ENCODE data around the gene HES2.

The HES2 gene, protein sequence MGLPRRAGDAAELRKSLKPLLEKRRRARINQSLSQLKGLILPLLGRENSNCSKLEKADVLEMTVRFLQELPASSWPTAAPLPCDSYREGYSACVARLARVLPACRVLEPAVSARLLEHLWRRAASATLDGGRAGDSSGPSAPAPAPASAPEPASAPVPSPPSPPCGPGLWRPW

DNA sequence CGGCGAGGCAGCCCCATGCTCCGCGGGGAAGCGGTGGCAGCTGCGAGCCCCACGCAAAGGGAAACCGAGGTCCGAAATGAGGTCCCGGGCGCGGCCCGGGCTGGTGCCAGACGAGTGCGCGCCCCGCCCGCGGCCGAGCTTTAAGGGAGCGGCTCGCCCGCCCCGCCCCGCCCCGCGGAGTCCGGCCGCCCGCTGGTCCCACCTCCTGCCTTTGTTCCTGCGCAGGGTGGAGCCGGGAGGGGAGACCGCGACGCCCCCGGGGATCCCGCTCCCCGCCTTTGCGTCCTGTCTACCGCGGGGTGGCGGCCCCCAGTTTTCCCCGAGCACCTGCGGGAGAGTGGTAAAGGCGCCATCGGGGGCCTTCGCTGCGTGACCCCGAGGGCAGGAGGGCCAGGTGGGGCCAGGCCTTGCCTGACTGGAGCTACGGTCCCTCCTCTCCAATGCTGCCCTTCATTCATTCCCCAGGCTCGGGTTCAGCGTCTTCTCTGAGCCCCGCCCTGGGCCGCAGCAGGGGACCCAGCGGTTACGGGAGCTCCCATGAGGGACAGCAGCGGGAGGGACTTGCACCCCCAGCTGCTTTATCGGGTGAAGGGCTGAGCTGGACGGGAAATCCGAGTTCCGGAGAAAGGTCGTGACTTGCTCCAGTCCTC lies at the start of gene HES2:
Gene HES2, minus strand, starts transcription at position 116 of the 650 bp plus-strand sequence. Its CDS starts 99 bp downstream, at position 17.
- Histone ChIP-seq H3K27me3 (ENCODE audit: control insufficient read depth, insufficient read depth, low read length) (peaks cover 96% of the 10 kb centered on the region), H3K9me3 (ENCODE audit: control insufficient read depth, low read length) (no peaks in the 10 kb centered on the region), H3K4me3 (ENCODE audit: low read length) (no peak within 1 kb of the TSS), H3K4me1 (ENCODE audit: control insufficient read depth, insufficient read depth, low read length) (peaks cover 40% of the 10 kb centered on the region), H3K9ac (ENCODE audit: low read length) (no peak within 1 kb of the TSS), H3K36me3 (ENCODE audit: control insufficient read depth, insufficient read depth, low read length) (no peaks in the 10 kb centered on the region)

DNA sequence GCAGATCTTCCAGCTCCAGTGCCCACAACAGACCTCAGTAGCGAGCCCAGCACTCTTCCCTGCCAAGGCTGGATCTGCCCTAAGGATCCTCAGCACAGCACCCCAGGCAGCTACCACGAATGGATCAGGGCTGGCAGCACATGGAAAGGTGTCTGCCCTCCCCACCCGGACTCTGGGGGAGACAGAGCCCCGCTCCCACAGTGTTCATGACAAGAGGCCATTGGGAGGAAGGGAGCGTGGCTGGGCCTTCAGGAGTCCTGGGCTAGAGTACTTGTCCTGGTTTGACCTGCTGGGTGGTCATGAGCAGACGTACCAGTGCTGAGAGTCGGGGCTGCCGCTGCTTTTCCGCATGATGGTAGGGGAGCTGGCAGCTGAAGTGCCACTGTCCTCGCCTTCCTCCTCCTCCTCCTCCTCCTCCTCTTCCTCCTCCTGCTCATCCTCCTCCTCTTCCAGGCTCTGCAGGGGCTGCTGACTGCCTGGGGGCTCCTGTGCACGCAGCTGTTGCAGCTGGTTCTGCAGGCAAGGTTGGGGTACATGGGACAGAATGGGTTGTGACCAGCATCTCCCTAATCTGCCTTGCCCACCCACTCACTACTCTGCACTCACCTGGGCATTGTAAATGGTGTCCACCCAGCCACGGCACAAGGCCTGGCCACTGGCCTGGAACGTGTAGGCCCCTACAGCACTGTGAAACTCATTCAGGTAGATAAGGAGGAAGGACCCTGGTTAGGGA lies 49.2 kb upstream of the HES2 start:
- no peak overlapping the region for H3K4me3 ChIP-seq (ENCODE audit: low read length)
- peaks cover 11% of the 10 kb centered on the region for H3K27me3 ChIP-seq (ENCODE audit: control insufficient read depth, insufficient read depth, low read length)
- H3K9me3 ChIP-seq (ENCODE audit: control insufficient read depth, low read length): no peaks in the 10 kb centered on the region
- peaks cover 20% of the 10 kb centered on the region for H3K4me1 ChIP-seq (ENCODE audit: control insufficient read depth, insufficient read depth, low read length)
- H3K36me3 ChIP-seq (ENCODE audit: control insufficient read depth, insufficient read depth, low read length): no peaks in the 10 kb centered on the region
- H3K9ac ChIP-seq (ENCODE audit: low read length): no peak overlapping the region

DNA sequence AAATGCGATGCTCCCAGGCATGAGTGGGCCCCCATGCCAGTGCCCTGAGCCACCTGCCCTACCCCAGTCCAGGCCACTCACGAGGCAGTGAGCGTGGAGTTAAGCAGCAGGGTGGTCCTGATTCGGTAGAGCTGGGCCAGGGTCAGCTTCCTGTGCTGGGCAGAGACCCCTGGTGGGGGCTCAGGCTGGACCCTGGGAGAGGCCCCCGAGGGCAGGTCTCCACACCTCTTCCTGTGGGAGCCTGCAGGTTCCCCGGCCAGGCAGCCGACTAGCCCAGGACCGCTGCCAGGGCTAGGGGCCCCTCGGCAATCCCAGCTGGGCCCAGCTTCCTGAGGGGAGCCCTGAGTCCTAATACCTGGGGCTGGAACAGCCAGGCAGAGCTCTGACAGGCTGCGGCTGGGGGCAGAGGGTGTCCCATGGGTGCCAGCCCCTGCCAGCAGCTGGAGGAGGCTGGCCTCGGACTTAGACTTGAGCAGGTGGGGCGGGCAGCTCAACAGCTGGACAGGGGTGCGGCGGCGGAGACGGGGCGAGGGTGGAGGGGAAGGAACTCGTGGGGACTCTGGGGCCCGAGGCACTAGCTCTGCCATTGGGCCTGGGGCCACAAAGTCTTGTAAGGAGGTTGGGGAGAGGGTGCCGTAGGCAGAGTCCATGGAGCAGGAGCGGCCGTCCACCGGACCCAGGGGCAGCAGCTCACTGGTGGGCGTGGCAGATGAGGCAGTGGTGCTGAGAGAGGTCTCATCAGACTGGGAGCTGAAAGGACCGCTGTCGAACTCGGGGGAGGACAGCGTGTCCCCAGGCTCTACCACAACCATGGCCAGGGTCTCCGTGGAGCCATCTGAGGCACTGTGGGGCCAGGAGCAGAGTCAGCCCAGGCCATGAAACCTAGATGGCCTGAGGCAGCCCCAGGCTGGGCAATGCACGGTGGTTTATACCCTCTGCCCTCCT lies 48.3 kb upstream of the HES2 start:
- Histone ChIP-seq H3K4me3 (ENCODE audit: low read length) (no peak overlapping the region), H3K9me3 (ENCODE audit: control insufficient read depth, low read length) (no peaks in the 10 kb centered on the region), H3K4me1 (ENCODE audit: control insufficient read depth, insufficient read depth, low read length) (peaks cover 19% of the 10 kb centered on the region), H3K27me3 (ENCODE audit: control insufficient read depth, insufficient read depth, low read length) (peaks cover 11% of the 10 kb centered on the region), H3K9ac (ENCODE audit: low read length) (no peak overlapping the region), H3K36me3 (ENCODE audit: control insufficient read depth, insufficient read depth, low read length) (no peaks in the 10 kb centered on the region)

DNA sequence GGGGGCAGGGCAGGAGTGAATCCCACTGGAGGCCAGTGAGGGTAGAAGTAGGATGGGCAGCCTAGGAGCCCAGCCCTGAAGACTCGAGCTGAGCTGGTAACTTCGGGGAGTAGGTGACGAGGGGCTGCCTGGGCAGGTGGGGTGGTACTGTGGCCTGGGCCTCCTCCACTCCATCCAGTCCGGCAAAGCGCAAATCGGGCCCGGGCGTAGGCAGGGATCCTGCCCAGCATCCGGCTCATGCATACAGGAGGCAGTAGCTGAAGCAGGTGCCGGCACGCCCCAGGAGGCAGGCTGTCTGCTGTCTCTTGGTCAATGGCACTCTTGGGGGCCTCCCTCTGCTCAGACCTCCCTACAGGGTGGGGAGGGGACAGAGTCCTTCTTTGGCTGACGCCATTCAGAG lies 47.5 kb upstream of the HES2 start:
- H3K4me1 ChIP-seq (ENCODE audit: control insufficient read depth, insufficient read depth, low read length): peaks cover 11% of the 10 kb centered on the region
- H3K9ac ChIP-seq (ENCODE audit: low read length): no peak overlapping the region
- no peaks in the 10 kb centered on the region for H3K36me3 ChIP-seq (ENCODE audit: control insufficient read depth, insufficient read depth, low read length)
- H3K27me3 ChIP-seq (ENCODE audit: control insufficient read depth, insufficient read depth, low read length): peaks cover 11% of the 10 kb centered on the region
- H3K9me3 ChIP-seq (ENCODE audit: control insufficient read depth, low read length): no peaks in the 10 kb centered on the region
- no peak overlapping the region for H3K4me3 ChIP-seq (ENCODE audit: low read length)

DNA sequence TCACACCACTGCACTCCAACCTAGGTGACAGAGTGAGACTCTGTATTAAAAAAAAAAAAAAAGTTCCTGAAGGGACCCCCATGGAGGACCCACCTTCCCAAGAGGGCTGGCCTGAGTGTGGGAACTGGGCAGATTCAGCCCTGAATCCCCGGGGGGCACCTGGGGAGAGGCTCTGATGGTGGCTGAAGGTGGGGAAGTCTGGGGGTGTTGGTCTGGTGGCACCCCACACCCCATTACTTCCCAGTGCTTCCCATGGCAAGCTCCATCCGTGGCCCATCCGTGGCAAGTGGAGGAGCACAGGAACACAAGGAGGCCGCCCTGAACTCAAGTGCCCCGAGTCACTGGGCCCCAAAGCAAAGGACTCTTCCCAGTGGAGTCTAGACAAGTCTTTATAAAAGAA lies 47.0 kb upstream of the HES2 start:
- Histone ChIP-seq H3K4me3 (ENCODE audit: low read length) (no peak overlapping the region), H3K36me3 (ENCODE audit: control insufficient read depth, insufficient read depth, low read length) (no peaks in the 10 kb centered on the region), H3K27me3 (ENCODE audit: control insufficient read depth, insufficient read depth, low read length) (peaks cover 14% of the 10 kb centered on the region), H3K4me1 (ENCODE audit: control insufficient read depth, insufficient read depth, low read length) (peaks cover 6% of the 10 kb centered on the region), H3K9ac (ENCODE audit: low read length) (no peak overlapping the region), H3K9me3 (ENCODE audit: control insufficient read depth, low read length) (no peaks in the 10 kb centered on the region)

DNA sequence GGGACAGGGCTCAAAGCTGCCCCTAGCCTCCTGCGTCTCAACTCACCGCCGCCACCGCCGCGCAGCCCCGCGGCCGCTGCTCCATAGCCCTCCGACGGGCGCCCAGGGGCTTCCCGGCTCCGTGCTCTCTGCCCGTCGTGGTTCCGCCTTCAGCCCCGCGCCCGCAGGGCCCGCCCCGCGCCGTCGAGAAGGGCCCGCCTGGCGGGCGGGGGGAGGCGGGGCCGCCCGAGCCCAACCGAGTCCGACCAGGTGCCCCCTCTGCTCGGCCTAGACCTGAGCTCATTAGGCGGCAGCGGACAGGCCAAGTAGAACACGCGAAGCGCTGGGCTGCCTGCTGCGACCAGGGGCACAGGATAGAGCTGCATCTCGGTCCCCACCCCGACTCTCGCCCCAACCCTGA lies 46.3 kb upstream of the HES2 start, which contains the start of gene TNFRSF25:
Gene TNFRSF25, minus strand, starts transcription at position 151 of the 400 bp plus-strand sequence. Its CDS starts 66 bp downstream, at position 85.
- no peak within 1 kb of the TSS for H3K9ac ChIP-seq (ENCODE audit: low read length)

DNA sequence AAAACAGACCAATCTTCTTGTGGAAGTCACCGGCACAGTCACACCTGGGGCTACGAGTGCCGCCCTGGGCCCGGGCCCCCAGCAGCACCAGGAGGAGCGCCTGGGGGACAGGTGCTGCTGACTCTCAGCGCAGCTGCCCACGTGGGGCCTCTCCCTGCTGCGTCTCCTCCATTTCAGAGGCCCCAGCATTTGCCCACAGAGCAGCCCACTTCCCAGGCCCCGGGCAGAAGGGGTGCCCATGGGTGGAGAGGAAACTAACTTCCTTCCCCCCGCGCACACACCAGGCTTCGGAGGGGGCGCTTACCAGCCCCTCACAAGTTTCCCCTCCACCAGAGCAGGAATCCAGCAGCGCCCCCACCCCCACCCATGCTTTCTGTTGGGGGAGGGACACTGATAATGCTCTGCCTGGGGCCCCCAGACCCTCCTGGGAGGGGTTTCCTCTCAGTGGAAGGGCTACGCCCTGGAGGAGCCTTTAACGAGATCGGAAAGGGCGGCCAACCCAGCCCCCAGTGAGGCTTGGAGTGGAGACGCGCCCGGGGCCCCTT lies 45.8 kb upstream of the HES2 start:
- Histone ChIP-seq H3K27me3 (ENCODE audit: control insufficient read depth, insufficient read depth, low read length) (peaks cover 21% of the 10 kb centered on the region), H3K4me1 (ENCODE audit: control insufficient read depth, insufficient read depth, low read length) (peaks cover 10% of the 10 kb centered on the region), H3K9ac (ENCODE audit: low read length) (no peak overlapping the region), H3K4me3 (ENCODE audit: low read length) (no peak overlapping the region), H3K9me3 (ENCODE audit: control insufficient read depth, low read length) (no peaks in the 10 kb centered on the region), H3K36me3 (ENCODE audit: control insufficient read depth, insufficient read depth, low read length) (no peaks in the 10 kb centered on the region)

More for the DNA sequence above, 46.3 kb upstream of the HES2 start, which contains the start of gene TNFRSF25:
- Histone ChIP-seq H3K36me3 (ENCODE audit: control insufficient read depth, insufficient read depth, low read length) (no peaks in the 10 kb centered on the region), H3K4me1 (ENCODE audit: control insufficient read depth, insufficient read depth, low read length) (peaks cover 7% of the 10 kb centered on the region), H3K9me3 (ENCODE audit: control insufficient read depth, low read length) (no peaks in the 10 kb centered on the region), H3K27me3 (ENCODE audit: control insufficient read depth, insufficient read depth, low read length) (peaks cover 17% of the 10 kb centered on the region), H3K4me3 (ENCODE audit: low read length) (no peak within 1 kb of the TSS)

DNA sequence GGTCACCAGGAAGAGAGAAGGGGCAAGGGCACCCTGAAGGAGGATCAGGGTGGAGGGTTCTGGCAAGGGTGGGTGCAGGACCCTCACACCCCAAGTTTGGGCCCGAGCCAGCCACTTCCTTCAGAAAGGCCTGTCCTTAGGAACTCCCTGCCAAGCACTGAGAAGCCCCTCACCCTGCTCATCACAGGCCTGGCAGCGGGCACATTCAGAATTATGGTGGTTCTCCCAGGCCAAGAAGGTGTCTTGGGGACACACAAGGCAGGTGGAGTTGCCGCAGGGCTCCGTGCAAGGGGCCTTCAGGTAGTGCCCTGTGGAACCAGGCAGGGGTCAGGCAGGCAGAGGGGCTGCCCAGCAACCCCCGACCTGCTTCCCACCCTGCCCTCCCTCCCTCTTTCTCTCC lies 45.2 kb upstream of the HES2 start:
- peaks cover 28% of the 10 kb centered on the region for H3K27me3 ChIP-seq (ENCODE audit: control insufficient read depth, insufficient read depth, low read length)
- no peak overlapping the region for H3K4me3 ChIP-seq (ENCODE audit: low read length)
- H3K9ac ChIP-seq (ENCODE audit: low read length): no peak overlapping the region
- no peaks in the 10 kb centered on the region for H3K9me3 ChIP-seq (ENCODE audit: control insufficient read depth, low read length)
- peaks cover 10% of the 10 kb centered on the region for H3K4me1 ChIP-seq (ENCODE audit: control insufficient read depth, insufficient read depth, low read length)
- no peaks in the 10 kb centered on the region for H3K36me3 ChIP-seq (ENCODE audit: control insufficient read depth, insufficient read depth, low read length)

DNA sequence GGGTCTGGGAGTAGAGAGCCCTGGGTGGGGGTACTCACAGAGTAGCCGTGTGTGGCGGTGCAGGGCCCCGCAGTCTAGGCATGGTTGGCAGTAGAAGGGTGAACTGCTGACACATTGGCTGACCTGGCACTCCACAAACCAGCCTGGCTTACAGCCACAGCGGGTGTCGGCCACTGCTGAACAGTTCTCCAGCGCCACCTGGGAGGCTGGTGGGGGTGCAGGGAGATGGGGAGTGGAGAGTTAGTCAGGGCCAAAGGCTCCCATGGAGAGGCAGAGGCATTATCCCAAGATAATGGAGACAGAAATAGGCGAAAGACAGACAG lies 44.8 kb upstream of the HES2 start:
- peaks cover 32% of the 10 kb centered on the region for H3K27me3 ChIP-seq (ENCODE audit: control insufficient read depth, insufficient read depth, low read length)
- peaks cover 10% of the 10 kb centered on the region for H3K4me1 ChIP-seq (ENCODE audit: control insufficient read depth, insufficient read depth, low read length)
- H3K9me3 ChIP-seq (ENCODE audit: control insufficient read depth, low read length): no peaks in the 10 kb centered on the region
- H3K9ac ChIP-seq (ENCODE audit: low read length): no peak overlapping the region
- H3K4me3 ChIP-seq (ENCODE audit: low read length): no peak overlapping the region
- no peaks in the 10 kb centered on the region for H3K36me3 ChIP-seq (ENCODE audit: control insufficient read depth, insufficient read depth, low read length)

DNA sequence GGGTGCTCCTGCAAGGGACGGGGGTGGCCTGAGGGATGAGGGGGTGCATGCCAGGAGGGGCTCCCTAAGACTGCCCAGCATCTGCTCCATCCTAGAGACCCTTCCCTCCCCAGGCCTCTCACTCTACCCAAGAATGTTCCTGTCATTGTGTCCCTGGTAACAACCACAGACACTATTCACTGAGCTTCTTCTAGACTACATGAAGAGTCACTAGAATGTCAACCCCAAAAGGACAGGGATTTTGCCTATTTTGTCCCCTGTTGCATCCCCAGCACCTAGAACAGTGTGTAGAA lies 43.3 kb upstream of the HES2 start:
- Histone ChIP-seq H3K4me1 (ENCODE audit: control insufficient read depth, insufficient read depth, low read length) (peaks cover 10% of the 10 kb centered on the region), H3K36me3 (ENCODE audit: control insufficient read depth, insufficient read depth, low read length) (no peaks in the 10 kb centered on the region), H3K9me3 (ENCODE audit: control insufficient read depth, low read length) (no peaks in the 10 kb centered on the region), H3K9ac (ENCODE audit: low read length) (no peak overlapping the region), H3K27me3 (ENCODE audit: control insufficient read depth, insufficient read depth, low read length) (peaks cover 35% of the 10 kb centered on the region), H3K4me3 (ENCODE audit: low read length) (no peak overlapping the region)

DNA sequence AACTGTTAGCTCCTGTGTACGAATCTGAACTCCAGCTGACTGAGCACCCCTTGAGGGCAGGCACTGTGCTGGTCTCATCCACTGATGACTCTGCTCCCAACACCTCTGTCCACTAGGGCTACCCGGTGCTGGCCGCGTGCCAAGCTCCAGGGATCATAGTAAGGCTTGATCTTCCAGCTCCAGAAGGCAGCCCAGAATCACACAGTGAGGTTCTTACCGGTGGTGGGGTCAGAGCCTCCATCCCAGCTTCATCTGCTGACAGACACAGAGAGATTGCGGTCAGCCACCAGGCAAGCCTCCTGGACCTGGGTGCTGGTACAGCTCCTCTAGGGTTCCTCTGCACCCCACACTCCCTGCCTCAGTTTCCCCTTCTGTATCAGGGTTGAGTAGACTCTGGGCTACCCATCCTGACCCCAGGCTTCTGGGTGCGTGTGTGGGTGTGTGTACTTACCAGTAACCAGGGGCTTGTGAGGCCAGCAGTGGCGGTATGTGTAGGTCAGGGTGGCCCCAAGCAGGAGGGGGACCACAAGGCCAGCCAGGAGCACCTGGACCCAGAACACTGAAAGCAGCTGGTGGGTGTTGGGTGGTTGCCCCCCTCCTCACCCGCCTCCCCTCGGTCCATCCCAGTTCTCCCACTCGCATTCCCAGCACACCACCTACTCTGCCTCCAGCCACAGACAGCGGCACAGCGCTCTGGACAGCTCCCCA lies 42.8 kb upstream of the HES2 start:
- no peaks in the 10 kb centered on the region for H3K36me3 ChIP-seq (ENCODE audit: control insufficient read depth, insufficient read depth, low read length)
- peaks cover 10% of the 10 kb centered on the region for H3K4me1 ChIP-seq (ENCODE audit: control insufficient read depth, insufficient read depth, low read length)
- H3K9ac ChIP-seq (ENCODE audit: low read length): no peak overlapping the region
- H3K27me3 ChIP-seq (ENCODE audit: control insufficient read depth, insufficient read depth, low read length): peaks cover 35% of the 10 kb centered on the region
- no peaks in the 10 kb centered on the region for H3K9me3 ChIP-seq (ENCODE audit: control insufficient read depth, low read length)
- no peak overlapping the region for H3K4me3 ChIP-seq (ENCODE audit: low read length)

Measured in mucosa of stomach (tissue), 1 donor.